ENCODE measurements around the gene KLHDC9.
A peak's percentile ranks its signal among the peaks of the same experiment; 100 is the strongest.
"Not testable (repeated sequence)": the region's sequence is repeated elsewhere in the genome, so short reads cannot be mapped to it uniquely, and the experiment has no call there.

Gene KLHDC9, protein sequence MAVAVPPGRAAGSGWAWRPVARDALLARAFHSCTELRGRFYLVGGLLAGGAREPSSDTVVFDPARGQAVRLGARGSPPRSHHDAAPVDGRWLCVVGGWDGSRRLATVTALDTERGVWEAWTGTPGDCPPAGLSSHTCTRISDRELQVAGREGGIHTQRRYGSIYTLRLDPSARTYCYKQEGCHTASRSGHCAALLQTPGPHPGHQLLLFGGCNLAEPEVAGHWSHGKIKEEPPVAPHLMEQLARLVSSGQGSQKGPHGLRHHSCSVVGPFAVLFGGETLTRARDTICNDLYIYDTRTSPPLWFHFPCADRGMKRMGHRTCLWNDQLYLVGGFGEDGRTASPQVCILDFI

GRCh38 chr1:161098210-161099068 lies at the start of gene KLHDC9:
Gene KLHDC9, plus strand, starts transcription at chr1:161098361. Its CDS starts 175 bp downstream, at chr1:161098536.
- peak in 5 of 6 experiments; percentile 44 to 62 (median 53) for DNase-seq

DNA sequence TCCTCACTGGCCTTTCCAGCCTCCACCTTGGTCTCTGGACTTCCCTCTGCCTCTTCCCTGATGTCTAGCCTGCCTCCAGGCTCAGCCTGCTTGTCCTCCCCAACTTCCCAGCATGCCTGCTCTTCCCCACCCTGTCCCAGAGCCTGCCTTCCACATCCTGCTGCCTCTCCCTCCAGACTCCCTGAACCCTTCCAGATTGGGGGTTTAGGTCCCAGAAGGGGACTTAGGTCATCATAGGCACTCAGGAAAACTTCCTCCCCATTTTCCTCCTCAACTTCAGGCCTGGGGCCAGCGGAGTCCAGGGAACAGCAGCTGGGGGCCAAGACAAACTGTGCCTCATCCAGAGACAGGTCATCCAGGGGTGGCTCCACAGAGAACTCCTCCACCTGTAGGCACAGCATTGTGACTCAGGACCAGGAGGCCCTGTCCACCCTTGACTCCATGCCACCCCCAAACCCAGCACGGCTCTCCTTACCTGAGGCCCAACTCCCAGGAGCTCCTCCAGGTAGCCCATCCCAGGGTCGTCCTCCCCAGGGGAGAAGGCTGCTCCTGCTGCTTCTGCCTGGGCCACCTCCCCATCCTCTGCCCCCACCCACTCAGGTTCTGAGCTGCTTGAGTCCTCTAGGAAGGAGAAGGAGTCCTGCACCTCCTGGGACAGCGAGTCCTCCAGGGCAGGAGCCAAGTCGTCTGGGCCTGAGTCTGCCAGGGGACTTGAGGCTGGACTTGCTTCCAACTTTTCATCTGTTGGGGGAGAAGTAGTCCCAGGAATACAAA lies 49.0 kb upstream of the KLHDC9 start:
- no peak for DNase-seq

DNA sequence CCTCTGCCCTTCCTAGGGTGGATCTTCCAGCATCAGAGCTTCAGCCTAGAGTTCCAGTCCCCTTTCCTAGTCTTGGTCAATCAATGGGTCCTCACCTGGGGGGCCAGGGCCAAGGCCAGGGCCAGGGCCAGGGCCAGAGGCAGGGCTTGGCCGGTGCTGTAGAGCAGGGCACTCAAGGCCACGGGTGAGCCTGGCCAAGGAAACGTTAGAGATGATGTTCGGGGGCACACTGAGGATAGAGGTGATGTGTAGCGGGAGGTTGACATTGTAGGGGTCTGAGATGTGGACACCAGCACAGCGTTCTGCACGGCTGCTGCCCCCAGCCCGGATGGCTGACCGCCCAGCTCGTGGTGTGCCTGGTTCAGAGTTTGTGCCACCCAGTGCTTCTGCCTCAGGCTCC lies 46.9 kb upstream of the KLHDC9 start:
- no peak for DNase-seq

DNA sequence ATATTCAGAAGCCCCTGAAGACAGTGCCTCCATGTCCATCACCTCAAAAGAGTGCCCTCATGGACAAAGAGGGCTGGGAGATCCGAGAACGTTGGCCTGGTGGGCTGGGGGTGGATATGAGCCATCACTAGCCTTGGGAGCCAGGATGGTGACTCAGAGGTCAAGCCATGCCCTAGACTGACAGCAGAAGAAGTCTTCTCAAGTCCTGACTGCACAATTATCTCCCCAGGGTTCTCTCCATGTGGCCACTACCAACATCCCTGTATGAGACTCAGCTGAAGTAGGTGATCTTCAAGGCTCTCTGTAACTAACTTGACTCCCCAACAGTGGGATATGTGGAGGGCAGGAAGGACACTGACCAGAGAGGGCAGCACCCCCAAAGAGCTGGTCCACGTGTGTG lies 45.3 kb upstream of the KLHDC9 start:
- DNase-seq = no peak

- no peak for DNase-seq
These were observed 43.9 kb upstream of the KLHDC9 start for GRCh38 chr1:161054232-161054631.

GRCh38 chr1:161054805-161055204 lies 43.4 kb upstream of the KLHDC9 start:
- DNase-seq = no peak

DNA sequence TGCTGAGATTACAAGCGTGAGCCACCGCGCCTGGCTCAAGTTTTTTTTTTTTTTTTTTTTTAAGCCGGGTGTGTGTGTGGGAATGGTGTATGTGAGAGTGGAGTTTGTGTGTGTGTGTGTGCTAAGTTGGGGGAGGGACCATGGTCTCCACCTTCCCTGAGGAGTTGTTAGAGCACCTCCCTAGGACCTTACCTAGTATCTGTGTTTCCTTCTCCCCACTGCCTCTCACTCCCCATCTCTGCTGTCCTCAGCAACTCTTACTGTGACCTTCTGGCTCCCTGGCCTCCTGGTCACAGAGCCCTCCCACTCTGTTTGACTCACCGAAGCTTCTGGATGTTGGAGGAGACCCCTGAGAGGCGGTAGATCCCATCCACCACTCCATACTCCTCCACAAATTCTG lies 38.9 kb upstream of the KLHDC9 start:
- no peak for DNase-seq

GRCh38 chr1:161061419-161061818 lies 36.7 kb upstream of the KLHDC9 start:
- no peak for DNase-seq

GRCh38 chr1:161063936-161064335 lies 34.2 kb upstream of the KLHDC9 start:
- not testable (repeated sequence) for DNase-seq

GRCh38 chr1:161065681-161066080 lies 32.5 kb upstream of the KLHDC9 start:
- not testable (repeated sequence) for DNase-seq

DNA sequence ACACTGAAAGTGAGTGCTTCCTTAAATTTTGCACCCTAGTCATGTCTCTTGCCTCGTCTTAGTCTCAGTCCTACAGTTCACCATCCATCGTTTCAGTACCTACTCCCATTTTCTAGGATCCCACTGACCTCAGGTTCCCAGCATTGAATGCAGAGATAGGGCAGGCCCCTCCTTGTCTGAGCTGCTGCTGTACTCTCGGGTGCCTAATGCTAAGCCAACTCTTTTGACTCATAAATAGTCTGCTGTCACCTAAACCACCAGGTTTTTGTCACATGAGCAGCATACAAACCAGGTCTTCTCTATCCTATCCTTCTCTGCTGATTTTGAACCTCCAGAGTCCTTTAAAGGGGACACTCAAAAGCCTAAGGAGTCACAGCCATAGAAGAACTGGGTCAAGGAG lies 31.5 kb upstream of the KLHDC9 start:
- no peak for DNase-seq

GRCh38 chr1:161068306-161069234 lies 29.6 kb upstream of the KLHDC9 start:
- peak; percentile 65 to 83 (median 78) for DNase-seq

- peak in 1 of 6 experiments; percentile 5 for DNase-seq
These were observed 28.9 kb upstream of the KLHDC9 start for GRCh38 chr1:161069241-161069640.

DNA sequence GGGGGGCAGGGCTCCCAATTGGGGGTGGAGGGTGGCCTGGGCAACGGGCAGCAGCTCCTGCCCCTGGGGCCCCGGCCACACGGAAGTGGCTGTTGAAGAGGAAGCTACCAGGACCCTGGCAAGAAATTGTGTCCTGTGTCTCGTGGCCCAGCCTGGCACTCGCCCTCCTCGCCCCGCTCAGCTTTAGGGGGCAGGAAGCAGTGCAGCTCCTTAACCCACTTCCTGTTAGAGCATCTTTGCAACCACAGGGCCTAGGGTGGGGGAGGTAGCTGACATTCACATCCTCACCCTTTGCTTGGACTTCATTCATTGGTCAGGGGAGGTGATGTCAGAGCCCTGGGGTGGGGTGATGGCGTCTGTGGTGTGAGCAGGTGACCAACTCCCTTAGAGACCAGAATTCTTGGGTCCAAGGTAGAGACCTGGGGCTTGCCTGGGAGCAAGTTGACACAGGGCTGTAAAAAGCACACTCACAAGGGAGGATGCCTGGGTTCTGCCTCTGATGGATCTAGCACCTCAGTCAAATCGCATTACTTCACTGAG lies 28.4 kb upstream of the KLHDC9 start, which contains the start of gene ARHGAP30:
ARHGAP30 (minus strand) TSS at position 161 of the 540 bp plus-strand sequence. CDS start 267 bp downstream, outside the sequence.
- peak; percentile 57 to 88 (median 80) for DNase-seq

DNA sequence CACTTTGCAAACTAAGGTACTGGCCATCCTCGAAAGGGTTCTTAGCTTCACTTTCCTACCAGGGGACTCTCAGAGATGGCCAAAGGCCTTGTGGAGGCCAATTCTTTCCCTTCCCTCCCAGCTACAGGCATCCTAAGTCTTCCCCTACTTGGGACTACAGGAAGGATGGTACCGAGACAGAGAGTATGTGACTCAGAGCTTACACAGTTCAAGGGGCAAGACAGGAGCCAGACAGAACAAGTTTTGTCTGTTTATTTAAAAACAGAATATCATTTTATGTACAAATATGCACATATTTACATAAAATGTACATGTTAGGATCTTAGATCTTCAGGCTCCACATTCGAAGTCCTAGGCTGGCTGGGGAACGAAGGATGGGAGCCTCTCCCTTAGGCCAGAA lies 27.4 kb upstream of the KLHDC9 start:
- no peak for DNase-seq

DNA sequence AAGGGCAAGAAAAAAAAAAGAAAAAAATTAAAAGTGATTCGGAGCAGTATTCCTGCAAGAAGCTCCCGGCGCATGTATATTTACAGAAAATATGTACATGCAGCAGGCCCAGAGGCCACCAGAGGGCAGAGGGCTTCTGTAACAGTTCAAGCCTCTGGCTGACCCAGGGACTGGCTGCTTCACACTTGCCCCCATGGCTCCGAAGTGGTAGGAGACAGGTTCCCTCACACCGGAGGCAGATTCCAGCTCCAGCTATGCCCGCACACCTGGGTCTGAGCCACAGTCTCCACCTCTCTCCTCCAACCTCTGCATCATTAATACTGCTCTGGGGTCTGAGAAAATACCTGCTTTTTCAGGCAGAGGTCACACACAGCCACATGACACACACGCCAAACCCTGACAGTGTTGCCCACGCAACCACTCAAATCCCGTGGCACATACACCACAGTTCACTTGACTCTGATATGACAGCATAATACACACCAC lies 26.2 kb upstream of the KLHDC9 start:
- peak in 4 of 6 experiments; percentile 19 to 45 (median 35) for DNase-seq

GRCh38 chr1:161072751-161073449 lies 25.3 kb upstream of the KLHDC9 start:
- DNase-seq = no peak

GRCh38 chr1:161073474-161074121 lies 24.6 kb upstream of the KLHDC9 start:
- DNase-seq = no peak

- no peak for DNase-seq
These were observed 23.3 kb upstream of the KLHDC9 start for GRCh38 chr1:161074676-161075368.
